Endothelial cell of umbilical vein (primary cell): ENCODE results near the gene FRY. TPM values are rescaled to one million over a fixed set of nuclear protein-coding genes. Genes with fewer than 3 reads are reported as not detected.

ENCODE experiments used
- BruUV-seq: library from RNA; stranded (reverse); fragments of 400-500 nt; replicated peaks from 2 replicates; lab custom pipeline; 2021; lab: Mats Ljungman, UMichigan
- CTCF ChIA-PET: fragments of 300-600, 350-600 bp; sonication (Branson Sonifier 250); formaldehyde crosslinking; loops from one replicate; lab custom pipeline; 2021; ENCODE audit warnings: antibody characterized with exemption, inconsistent platforms; lab: Charles Lee
- POLR2A ChIA-PET: fragments of 300-600, 350-600 bp; sonication (Branson Sonifier 250); formaldehyde crosslinking; loops from one replicate; lab custom pipeline; 2021; ENCODE audit warnings: antibody characterized with exemption, inconsistent platforms; lab: Charles Lee
- DNase-seq: peaks from one replicate; pipeline ENCODE4 v3.0.0-alpha.2; 2011; ENCODE audit warnings: low read depth, low spot score
- FAIRE-seq: peaks from 2 replicates; lab custom pipeline; 2011; peaks lifted over from hg19 to GRCh38; lab: Jason Lieb, UNC
- H2AFZ ChIP-seq: 2 replicates; pipeline ENCODE4 v1.6.0; 2012; ENCODE audit warnings: low read depth, low read length, control low read depth, inconsistent platforms
- H3K27ac ChIP-seq: 2 replicates; pipeline ENCODE4 v1.5.1; 2011; ENCODE audit warnings: low read depth, mild to moderate bottlenecking, control low read depth, low read length, moderate library complexity; ENCODE audit not compliant: insufficient read depth
- H3K27me3 ChIP-seq, 2 experiments: 2 replicates each; pipeline versions ENCODE4 v1.6.0 to v1.6.1; 2011; ENCODE audit warnings: low read length in 2 of 2, mixed read lengths in 1 of 2; ENCODE audit not compliant: control insufficient read depth in 2 of 2, insufficient read depth in 2 of 2
- H3K36me3 ChIP-seq, 2 experiments: 2 replicates in 1 of 2; 3 replicates in 1 of 2; pipeline ENCODE4 v1.5.1; 2011; ENCODE audit warnings: low read length in 2 of 2, mild to moderate bottlenecking in 1 of 2, moderate library complexity in 1 of 2; ENCODE audit not compliant: control insufficient read depth in 2 of 2, insufficient read depth in 2 of 2; ENCODE audit errors: extremely low read depth in 1 of 2
- H3K4me1 ChIP-seq: 3 replicates; pipeline ENCODE4 v1.5.1; 2011; ENCODE audit warnings: mild to moderate bottlenecking, low read length; ENCODE audit not compliant: control insufficient read depth, insufficient read depth; ENCODE audit errors: extremely low read depth
- H3K4me2 ChIP-seq: 2 replicates; pipeline ENCODE4 v1.6.1; 2011; ENCODE audit warnings: low read length, control low read depth, mixed read lengths; ENCODE audit not compliant: insufficient read depth
- H3K4me3 ChIP-seq, 3 experiments: fragments of 200-600 bp in 1 of 3; sonication (generic), shearing (Covaris generic) in 1 of 3; replicated peaks in 1 of 3; 2 replicates each; pipeline ENCODE4 v1.5.1; 2011 to 2016; ENCODE audit warnings: control low read depth in 3 of 3, low read length in 3 of 3, mild to moderate bottlenecking in 2 of 3, inconsistent platforms in 1 of 3, low read depth in 1 of 3, moderate library complexity in 1 of 3; ENCODE audit not compliant: insufficient read depth in 1 of 3
- H3K79me2 ChIP-seq: 2 replicates; pipeline ENCODE4 v1.6.0; 2012; ENCODE audit warnings: low read length, inconsistent platforms; ENCODE audit not compliant: control insufficient read depth, insufficient read depth
- H3K9ac ChIP-seq: replicated peaks from 2 replicates; pipeline ENCODE3; 2011; ENCODE audit warnings: low read length, control low read depth; ENCODE audit not compliant: insufficient read depth; ENCODE audit errors: extremely low read depth
- H3K9me1 ChIP-seq: replicated peaks from 3 replicates; pipeline ENCODE4 v1.6.0; 2011; ENCODE audit warnings: mild to moderate bottlenecking, low read length; ENCODE audit not compliant: control insufficient read depth, insufficient read depth; ENCODE audit errors: extremely low read depth
- H3K9me3 ChIP-seq: replicated peaks from 2 replicates; pipeline ENCODE4 v1.5.1; 2012; ENCODE audit warnings: low read length, inconsistent platforms; ENCODE audit not compliant: control insufficient read depth, insufficient read depth
- H4K20me1 ChIP-seq: replicated peaks from 2 replicates; pipeline ENCODE3; 2011; ENCODE audit warnings: mild to moderate bottlenecking, low read length; ENCODE audit not compliant: control insufficient read depth, insufficient read depth; ENCODE audit errors: extremely low read depth
- CTCF ChIP-seq, 2 donors: IDR thresholded peaks; 1 replicate in 1 of 2; 2 replicates in 1 of 2; pipeline ENCODE4 v1.5.1; 2011; ENCODE audit warnings: low read length in 2 of 2, mild to moderate bottlenecking in 2 of 2, moderate library complexity in 2 of 2, control low read depth in 1 of 2, inconsistent platforms in 1 of 2, low read depth in 1 of 2; ENCODE audit not compliant: insufficient read depth in 1 of 2; ENCODE audit errors: extremely low read depth in 1 of 2
- EZH2 ChIP-seq: IDR thresholded peaks from 2 replicates; pipeline ENCODE4 v1.6.1; 2012; ENCODE audit warnings: borderline replicate concordance, low read depth, mild to moderate bottlenecking, moderate library complexity, low read length, inconsistent platforms; ENCODE audit not compliant: severe bottlenecking
- FOS ChIP-seq: IDR thresholded peaks from 2 replicates; pipeline ENCODE4 v1.6.1; 2011; ENCODE audit warnings: mild to moderate bottlenecking, low read length, moderate library complexity, borderline replicate concordance; ENCODE audit not compliant: insufficient read depth
- GATA2 ChIP-seq: IDR thresholded peaks from 2 replicates; pipeline ENCODE4 v1.7.0; 2011; ENCODE audit warnings: low read depth, mild to moderate bottlenecking, moderate library complexity, mixed read lengths, low read length; ENCODE audit not compliant: insufficient read length, insufficient read depth
- JUN ChIP-seq: IDR thresholded peaks from 2 replicates; pipeline ENCODE4 v1.6.1; 2011; ENCODE audit warnings: borderline replicate concordance, low read depth; ENCODE audit not compliant: insufficient read length, insufficient read depth
- MAX ChIP-seq: IDR thresholded peaks from 2 replicates; pipeline ENCODE4 v1.6.1; 2011; ENCODE audit not compliant: insufficient read depth, insufficient read length
- MYC ChIP-seq: IDR thresholded peaks from one replicate; pipeline ENCODE4 v1.6.1; 2011; ENCODE audit warnings: mild to moderate bottlenecking, low read depth, low read length
- POLR2A ChIP-seq: IDR thresholded peaks from 2 replicates; pipeline ENCODE4 v1.6.1; 2012; ENCODE audit warnings: low read depth, mild to moderate bottlenecking, control low read depth, low read length
- POLR2AphosphoS5 ChIP-seq: IDR thresholded peaks from 2 replicates; pipeline ENCODE4 v1.6.1; 2012; ENCODE audit warnings: low read depth, mild to moderate bottlenecking, control low read depth, low read length, moderate library complexity; ENCODE audit not compliant: insufficient read depth
- dilution Hi-C: fragments of 300-500 bp; cut with MboI; formaldehyde crosslinking; loops from one replicate; pipeline ENCODE4 v1.15.0; 2019; ENCODE audit warnings: low sequenced_read_pairs; ENCODE audit not compliant: extremely low pct_ligation_motif_present
- intact Hi-C: fragments of 100-400 bp; cut with micrococcal nuclease; formaldehyde crosslinking; loops from one replicate; pipeline ENCODE4 v1.10.0; 2022
- polyA plus RNA-seq, 4 experiments: library from polyadenylated mRNA; depleted of rRNA in 3 of 4; stranded (reverse) in 3 of 4; unstranded in 1 of 4; fragments of >200 nt; gene quantifications; 2 replicates each; pipeline versions ENCODE4 v1.2.1 to v1.2.3, GENCODE V29; 2011 to 2012; ENCODE audit warnings: missing spikeins in 1 of 4
- total RNA-seq: library from RNA; stranded (reverse); gene quantifications from 2 replicates; pipeline ENCODE4 v1.2.3, GENCODE V29; 2021

The FRY gene
- total and polyA plus RNA-seq, 2 donors (not counting 3 experiments of a cell fraction or from before 2014, with no cell fraction given), result 57.3 to 75.8 TPM

GRCh38 chr13:32086791-32087441 lies 55.3 kb downstream of the FRY start:
- no peaks in the 10 kb centered on the region for H3K27me3 ChIP-seq
- dilution Hi-C loops, result no loop called here
- ChIA-PET CTCF (interaction anchor here (1.5 kb wide), 1 partner anchor 8 kb away, joined by 6 read pairs; no protein-coding TSS in a partner anchor), POLR2A (no interaction called here)
- H3K4me1 ChIP-seq, result no peaks in the 10 kb centered on the region
- no peaks in the 10 kb centered on the region for H3K36me3 ChIP-seq
- DNase-seq (no peak), FAIRE-seq (no peak)
- no peak overlapping the region for H3K27ac ChIP-seq
- intact Hi-C loops, result no loop called here
- H3K4me3 ChIP-seq, result no peak overlapping the region
- no peak overlapping the region for H2AFZ ChIP-seq
- no peaks in the 10 kb centered on the region for H3K79me2 ChIP-seq
- H3K9ac ChIP-seq, result no peak overlapping the region
- H4K20me1 ChIP-seq, result no peaks in the 10 kb centered on the region
- no peak for TF ChIP-seq JUN
- TF ChIP-seq POLR2AphosphoS5, result no peak
- TF ChIP-seq POLR2A, result no peak
- no peak for TF ChIP-seq FOS
- TF ChIP-seq MYC, result no peak
- no peak for TF ChIP-seq GATA2
- no peak for TF ChIP-seq CTCF (IDR thresholded peaks at IDR 0.05; ENCODE audit: extremely low read depth in 1 of 2, insufficient read depth in 1 of 2, low read depth in 1 of 2, low read length in 2 of 2)
- no peak for TF ChIP-seq MAX
- TF ChIP-seq EZH2, result no peak
- BruUV-seq, result no TSS peak
- H3K9me3 ChIP-seq, result no peaks in the 10 kb centered on the region
- no peak overlapping the region for H3K4me2 ChIP-seq
- no peaks in the 10 kb centered on the region for H3K9me1 ChIP-seq
